ENCODE results near the gene COL2A1.
A peak's percentile ranks its signal among the peaks of the same experiment; 100 is the strongest.

Gene COL2A1

GRCh38 chr12:48010366-48010970, 6.2 kb upstream of the COL2A1 start:
- no peak for DNase-seq

DNA sequence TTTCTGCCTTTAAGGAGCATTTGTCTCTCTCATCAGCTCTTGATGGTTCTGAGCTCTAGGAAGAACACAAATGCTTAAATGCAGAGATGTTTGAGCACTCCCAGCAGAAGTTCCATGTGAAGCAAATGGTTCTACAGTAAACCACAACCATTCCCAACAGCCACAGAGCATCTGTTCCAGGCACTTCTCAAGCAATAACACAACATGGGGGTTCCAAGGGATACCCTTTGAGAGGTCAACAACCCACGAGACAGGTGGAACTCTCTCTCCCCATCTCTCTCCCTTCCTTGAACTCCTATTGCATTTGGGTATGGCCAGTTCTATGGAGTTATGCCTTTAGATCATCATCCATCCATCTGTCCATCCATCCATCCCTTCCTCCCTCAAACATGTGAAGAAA, 5.2 kb upstream of the COL2A1 start:
- no peak for DNase-seq

- DNase-seq: no peak
Measured at GRCh38 chr12:48008950-48009349, 4.7 kb upstream of the COL2A1 start.

- DNase-seq: no peak
Measured at GRCh38 chr12:48008349-48008748, 4.1 kb upstream of the COL2A1 start.

GRCh38 chr12:48007206-48007605, 2.9 kb upstream of the COL2A1 start:
- DNase-seq: no peak

- DNase-seq: no peak
Measured at GRCh38 chr12:48005750-48006021, 1.4 kb upstream of the COL2A1 start.

- no peak for DNase-seq
Measured at GRCh38 chr12:48005001-48005749, 899 bp upstream of the COL2A1 start.

- DNase-seq: peak in 1 of 5 experiments; percentile 33
Measured at GRCh38 chr12:48003226-48004052, 837 bp downstream of the COL2A1 start.

- no peak for DNase-seq
Measured at GRCh38 chr12:48002773-48003218, 1.5 kb downstream of the COL2A1 start.

DNA sequence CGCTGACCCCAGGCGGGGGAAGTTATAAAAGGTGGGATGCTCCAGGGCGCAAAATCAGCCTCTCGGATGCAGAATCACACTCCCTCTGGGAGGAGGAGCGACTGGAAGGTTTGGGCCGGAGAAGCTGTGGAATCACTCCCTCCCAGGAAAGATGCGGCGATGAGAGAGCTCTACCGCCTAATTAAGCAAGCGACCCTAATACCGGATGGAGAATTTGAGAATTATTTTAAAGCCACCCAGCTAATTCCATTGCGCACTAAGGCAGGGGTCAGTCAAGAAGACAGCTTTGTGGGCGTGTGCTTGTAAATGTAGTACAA, 1.9 kb downstream of the COL2A1 start:
- no peak for DNase-seq

DNA sequence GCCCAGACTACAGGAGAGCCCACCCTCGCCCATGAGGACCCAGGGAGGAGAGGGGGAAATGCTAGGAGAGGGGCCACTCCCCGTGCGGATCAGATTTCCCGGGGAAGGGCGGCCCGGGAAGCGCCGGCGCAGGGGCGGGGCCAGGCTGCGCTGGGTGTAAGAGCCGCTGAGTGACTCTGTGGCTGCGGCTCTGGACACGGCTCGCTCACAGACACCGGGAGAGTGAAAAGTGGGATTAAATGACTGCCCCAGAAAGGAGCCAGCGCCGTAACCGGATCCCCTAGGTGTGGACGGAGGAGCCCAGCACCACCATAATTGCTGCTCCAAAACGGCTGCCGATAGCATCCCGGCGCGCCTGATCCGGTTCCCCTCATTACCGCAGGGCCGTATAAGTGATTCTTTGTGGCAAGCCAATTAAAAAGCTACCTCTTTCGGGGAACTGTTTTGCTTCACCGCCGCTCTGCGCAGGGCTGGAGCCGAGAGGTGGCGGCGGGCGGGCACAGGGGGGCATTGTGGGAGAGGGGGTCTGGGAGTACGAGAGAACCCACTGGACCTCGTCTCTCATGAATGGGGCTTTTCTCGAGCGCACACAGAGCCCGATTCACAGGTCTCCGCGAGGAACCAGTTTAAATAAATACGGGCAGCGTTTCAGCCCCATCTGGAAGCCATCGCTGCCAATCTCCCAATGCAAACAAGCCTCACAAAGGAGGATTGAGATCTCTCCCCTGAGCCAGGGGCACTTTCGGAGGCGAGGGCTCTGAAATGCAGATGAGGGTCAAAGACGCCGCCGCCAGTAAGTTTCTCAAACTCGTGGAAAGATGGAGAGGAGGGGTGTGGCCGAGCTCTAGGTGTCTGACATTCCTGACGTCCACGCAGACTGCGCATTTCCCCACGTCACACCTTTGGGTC, 2.5 kb downstream of the COL2A1 start:
- DNase-seq: no peak

DNA sequence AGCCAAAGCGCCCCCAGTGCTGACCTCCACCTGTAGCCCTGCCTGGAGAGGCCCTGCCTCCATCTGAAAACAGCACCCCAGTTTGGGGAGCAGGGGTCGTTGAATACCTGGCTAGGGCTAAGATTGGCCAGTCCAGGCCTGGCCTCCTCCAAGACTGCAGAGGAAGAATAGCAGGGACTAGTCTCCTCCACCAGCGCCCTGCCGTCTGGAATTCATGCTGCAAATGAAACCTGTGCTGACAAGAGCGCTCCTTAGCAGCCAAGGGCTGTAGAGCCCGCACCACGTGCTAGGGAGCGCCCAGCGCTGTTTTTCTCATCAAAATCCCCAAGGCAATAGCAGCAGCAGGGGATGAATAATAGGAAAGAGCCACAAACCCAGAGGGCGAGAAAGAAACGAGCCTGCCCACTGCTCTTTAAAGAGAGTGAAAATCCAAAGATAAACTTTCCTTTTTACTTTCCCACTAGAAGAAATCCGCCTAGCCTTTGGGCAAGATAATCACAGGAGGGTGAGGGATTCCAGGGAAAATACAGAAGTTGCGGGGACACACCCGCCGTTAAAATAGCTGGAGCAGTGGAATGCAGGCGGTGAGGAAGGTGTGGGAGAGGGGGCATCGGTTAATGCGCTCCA, 3.3 kb downstream of the COL2A1 start:
- no peak for DNase-seq

DNA sequence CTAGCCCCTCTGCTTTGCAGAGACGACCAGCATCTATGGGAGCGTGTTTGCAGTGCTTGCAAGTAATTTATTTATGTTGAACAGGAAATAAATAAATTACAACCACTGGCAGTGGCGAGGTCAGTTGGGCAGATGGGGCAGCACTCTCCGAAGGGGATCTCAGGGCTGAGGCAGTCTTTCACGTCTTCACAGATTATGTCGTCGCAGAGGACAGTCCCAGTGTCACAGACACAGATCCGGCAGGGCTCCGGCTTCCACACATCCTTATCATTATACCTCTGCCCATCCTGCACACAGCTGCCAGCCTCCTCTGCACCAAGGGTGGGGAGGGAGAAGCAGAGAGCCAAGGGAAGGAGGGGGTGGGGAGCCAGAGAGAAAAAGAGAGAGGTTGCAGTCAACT, 4.5 kb downstream of the COL2A1 start:
- no peak for DNase-seq

DNA sequence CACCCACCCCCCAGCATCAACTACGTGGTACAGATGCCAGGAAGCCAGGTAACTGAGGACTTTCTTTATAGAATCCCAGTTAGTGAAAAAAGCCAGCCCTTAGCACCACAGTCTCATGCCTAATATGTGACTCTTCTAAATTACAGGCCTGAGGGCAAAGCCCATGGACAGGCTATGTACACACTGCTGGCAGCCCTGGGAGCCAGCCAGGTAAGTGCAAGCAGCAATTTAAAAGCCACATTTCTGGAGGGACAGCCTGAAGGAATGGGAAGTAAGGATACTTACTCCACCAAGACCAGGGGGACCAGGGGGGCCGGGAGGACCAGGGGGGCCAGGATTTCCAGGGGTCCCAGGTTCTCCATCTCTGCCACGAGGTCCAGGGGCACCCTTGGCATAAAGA, 7.0 kb downstream of the COL2A1 start:
- no peak for DNase-seq

DNA sequence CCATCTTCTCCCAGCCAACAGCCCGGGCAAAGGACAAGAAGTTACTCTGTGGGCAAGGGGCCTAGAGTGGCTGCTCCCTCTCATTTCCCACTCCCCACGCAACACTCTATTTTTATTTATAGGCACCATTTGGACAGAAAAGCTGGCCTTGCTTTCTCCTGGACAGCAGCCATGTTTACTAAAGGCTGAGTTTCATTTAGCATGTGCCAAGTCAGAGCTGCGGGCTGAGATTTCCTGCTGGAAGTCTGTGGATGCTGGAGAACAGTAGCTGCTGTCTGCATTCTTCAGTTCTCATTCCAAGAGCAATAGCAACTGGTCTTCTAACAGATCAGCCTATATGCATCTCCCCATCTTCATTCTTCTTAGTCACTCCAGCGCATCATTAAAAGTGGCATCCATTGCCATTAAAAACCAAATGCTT, 8.3 kb downstream of the COL2A1 start:
- DNase-seq: no peak

- no peak for DNase-seq
Measured at GRCh38 chr12:47993491-47993890, 10.8 kb downstream of the COL2A1 start.

- DNase-seq: no peak
Measured at GRCh38 chr12:47992776-47993175, 11.5 kb downstream of the COL2A1 start.

- DNase-seq: no peak
Measured at GRCh38 chr12:47991106-47992061, 12.9 kb downstream of the COL2A1 start.

DNA sequence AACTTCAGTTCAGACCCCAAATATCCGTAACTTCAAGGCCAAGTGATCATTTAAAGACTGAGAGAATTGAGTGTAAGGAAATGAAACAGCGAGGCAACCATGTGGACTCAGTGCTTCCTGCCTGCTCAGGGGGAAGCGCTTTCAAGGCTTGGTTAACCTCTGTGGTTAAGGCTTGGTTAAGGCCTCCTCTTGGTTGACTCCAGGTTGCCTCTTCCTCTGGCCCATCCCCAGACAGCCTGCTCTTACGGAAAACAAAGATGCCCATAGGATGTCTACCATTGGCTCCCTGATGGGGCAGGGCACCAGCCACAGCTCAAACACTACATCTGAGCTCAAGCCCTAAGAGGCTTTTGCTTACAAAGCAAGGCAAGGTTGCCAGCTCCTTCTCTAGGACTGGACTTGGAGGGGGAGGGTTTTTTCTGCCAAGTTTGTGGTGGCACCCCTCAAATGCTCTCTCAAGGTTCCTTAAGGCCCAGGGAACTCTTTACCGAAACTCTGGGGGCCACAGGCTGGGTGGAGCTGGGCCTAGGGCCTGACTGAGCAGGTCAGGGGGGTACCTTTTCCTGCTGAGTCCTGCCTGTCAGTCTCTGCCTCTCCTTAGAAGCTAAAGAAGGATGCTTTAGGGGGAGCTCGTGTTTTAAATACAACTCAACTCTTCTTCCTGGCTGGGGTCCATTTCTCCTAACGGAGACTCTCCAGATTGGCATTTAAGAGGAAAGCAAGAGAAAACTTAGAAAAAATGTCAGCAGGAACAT, 13.7 kb downstream of the COL2A1 start:
- peak in 2 of 5 experiments; percentile 57 to 91 for DNase-seq

DNA sequence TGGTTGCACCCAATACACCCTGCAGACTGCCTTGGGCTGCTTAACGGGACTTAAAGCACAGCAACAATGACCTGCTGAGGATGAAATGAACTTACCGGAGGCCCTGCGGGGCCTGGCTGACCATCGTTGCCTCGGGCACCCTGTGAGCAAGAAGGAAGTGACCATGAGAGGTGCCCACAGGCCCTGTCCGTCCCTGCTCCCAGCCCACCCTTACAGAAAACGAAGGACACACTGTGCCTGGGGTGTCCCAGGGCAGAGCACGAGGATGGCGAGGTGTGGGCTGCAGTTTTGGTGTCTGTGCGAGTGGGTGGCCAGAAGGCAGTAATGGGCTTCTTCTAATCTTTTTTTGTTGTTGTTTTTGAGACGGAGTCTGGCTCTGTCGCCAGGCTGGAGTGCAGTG, 14.6 kb downstream of the COL2A1 start:
- DNase-seq: no peak

DNA sequence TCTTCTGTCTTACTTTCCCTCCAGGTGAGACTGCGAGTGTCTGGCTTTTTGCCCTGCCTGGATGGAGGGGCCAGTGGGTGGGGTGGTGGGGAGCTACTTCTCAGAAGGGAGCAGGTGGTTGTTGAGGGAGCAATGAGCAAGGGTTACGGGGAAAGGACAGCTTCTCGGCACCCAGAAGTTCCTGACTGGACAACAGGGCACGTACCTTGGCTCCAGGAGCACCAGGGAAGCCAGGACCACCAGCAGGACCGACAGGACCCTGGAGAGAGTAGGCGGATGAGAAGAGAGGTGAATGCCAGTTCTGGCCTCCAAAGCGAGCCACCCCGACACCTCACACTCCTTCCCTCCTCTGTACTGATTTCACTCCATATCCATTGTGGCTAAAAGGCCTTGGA, 15.3 kb downstream of the COL2A1 start:
- no peak for DNase-seq
